ENCODE results near the gene NKX1-2. TPM values are rescaled to one million over a fixed set of nuclear protein-coding genes. Genes with fewer than 3 reads are reported as not detected.
A peak's percentile ranks its signal among the peaks of the same experiment; 100 is the strongest.

The NKX1-2 gene
- total and polyA plus RNA-seq, 2 donors from 2014 or later = not detected

DNA sequence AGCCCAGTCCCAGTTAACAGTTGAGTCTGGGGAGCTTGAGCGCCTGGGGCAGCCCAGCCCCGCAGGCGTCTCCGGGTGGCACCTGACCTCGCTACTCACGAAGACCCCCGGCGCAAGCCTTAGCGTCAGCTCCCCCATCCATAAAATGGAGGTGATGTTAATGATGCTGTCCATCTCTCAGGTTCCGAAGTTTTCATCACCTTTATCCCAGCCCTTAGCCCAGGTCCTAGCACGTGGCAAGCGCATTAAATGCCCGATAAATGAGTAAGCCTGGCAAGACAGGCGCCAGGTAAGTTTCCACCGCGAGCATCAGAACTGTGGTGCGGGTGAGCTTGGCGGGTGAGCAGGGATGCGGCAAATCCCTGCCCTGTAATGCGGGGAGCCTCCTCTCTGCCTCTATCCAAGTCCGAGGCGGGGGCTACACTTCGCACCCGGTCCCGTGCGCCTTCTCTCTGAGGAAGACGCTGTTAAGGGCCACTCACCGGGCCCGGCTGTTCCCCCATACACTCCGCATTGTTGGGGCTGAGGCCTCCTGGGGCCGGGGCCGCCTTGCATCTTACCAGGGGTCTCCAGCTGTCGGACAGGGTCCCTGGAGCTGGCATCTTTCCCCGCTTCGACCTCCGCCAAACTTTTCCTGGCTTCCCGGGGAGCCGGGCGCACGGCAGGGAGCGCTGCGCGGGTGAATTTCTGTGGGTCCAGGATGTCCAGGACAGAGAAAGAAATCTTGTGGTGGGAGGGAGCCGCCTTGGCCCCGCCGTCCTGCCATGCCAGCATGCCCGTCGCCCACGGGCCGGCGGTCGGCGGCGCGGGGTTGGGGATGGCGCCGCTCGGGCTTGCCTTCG lies 444 bp downstream of the NKX1-2 start:
- TF ChIP-seq, protein P1, sequence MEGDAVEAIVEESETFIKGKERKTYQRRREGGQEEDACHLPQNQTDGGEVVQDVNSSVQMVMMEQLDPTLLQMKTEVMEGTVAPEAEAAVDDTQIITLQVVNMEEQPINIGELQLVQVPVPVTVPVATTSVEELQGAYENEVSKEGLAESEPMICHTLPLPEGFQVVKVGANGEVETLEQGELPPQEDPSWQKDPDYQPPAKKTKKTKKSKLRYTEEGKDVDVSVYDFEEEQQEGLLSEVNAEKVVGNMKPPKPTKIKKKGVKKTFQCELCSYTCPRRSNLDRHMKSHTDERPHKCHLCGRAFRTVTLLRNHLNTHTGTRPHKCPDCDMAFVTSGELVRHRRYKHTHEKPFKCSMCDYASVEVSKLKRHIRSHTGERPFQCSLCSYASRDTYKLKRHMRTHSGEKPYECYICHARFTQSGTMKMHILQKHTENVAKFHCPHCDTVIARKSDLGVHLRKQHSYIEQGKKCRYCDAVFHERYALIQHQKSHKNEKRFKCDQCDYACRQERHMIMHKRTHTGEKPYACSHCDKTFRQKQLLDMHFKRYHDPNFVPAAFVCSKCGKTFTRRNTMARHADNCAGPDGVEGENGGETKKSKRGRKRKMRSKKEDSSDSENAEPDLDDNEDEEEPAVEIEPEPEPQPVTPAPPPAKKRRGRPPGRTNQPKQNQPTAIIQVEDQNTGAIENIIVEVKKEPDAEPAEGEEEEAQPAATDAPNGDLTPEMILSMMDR (IDR thresholded peaks at IDR 0.05; ENCODE audit: borderline replicate concordance, extremely low read depth, insufficient read depth) = no peak
- no peaks in the 10 kb centered on the region for H3K9me3 ChIP-seq (ENCODE audit: control insufficient read depth in 2 of 3, insufficient read depth in 1 of 3, low read length in 3 of 3)
- no peaks in the 10 kb centered on the region for H3K36me3 ChIP-seq (ENCODE audit: control insufficient read depth in 2 of 3, insufficient read depth in 3 of 3, low read length in 3 of 3)
- no peak overlapping the region for H3K4me3 ChIP-seq (ENCODE audit: low read length in 3 of 3)
- DNase-seq = no peak
- H3K4me1 ChIP-seq (ENCODE audit: control insufficient read depth in 2 of 3, insufficient read depth in 2 of 3, low read depth in 1 of 3, low read length in 3 of 3) = peaks cover 0 to 5% (median 0%) of the 10 kb centered on the region in 3 donors
- intact Hi-C loops (cut with DNase I) = no loop called here
- FAIRE-seq = no peak
- H3K27ac ChIP-seq (ENCODE audit: low read depth in 2 of 2, low read length in 2 of 2) = no peak overlapping the region
- no peak overlapping the region for H3K9ac ChIP-seq (ENCODE audit: low read length in 3 of 3)
- H3K27me3 ChIP-seq (ENCODE audit: control insufficient read depth, insufficient read depth, low read length) = peaks cover 51% of the 10 kb centered on the region

DNA sequence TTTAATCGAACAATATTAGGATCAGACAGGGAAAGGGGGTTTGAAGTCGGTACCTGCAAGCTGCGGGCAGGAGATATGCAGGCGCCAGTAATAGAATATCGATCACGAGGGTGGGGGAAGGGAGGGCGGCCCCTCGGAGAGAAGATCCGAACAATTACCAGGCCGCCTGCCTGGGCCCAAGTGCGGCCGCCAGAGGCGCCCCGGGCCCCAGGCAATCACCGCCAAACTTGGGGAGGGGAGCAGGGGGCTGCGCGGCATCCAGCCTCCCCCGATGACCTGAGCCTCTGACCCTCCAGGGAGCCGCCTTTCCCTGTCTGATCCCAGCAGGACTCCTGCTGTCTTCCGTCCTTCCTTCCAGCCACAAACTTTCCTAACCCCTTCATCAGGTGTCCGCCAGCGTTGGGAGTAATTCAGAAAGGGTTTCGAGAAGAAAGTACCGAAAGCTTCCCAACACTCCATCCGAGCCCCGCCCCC lies 1.1 kb downstream of the NKX1-2 start:
- intact Hi-C loops (cut with DNase I) = no loop called here
- H3K36me3 ChIP-seq (ENCODE audit: control insufficient read depth in 2 of 3, insufficient read depth in 3 of 3, low read length in 3 of 3) = no peaks in the 10 kb centered on the region
- TF ChIP-seq, protein P1 (IDR thresholded peaks at IDR 0.05; ENCODE audit: borderline replicate concordance, extremely low read depth, insufficient read depth) = no peak
- peaks cover 0 to 5% (median 0%) of the 10 kb centered on the region in 3 donors for H3K4me1 ChIP-seq (ENCODE audit: control insufficient read depth in 2 of 3, insufficient read depth in 2 of 3, low read depth in 1 of 3, low read length in 3 of 3)
- no peak overlapping the region for H3K27ac ChIP-seq (ENCODE audit: low read depth in 2 of 2, low read length in 2 of 2)
- no peak overlapping the region for H3K9ac ChIP-seq (ENCODE audit: low read length in 3 of 3)
- no peak for DNase-seq
- FAIRE-seq = no peak
- H3K27me3 ChIP-seq (ENCODE audit: control insufficient read depth, insufficient read depth, low read length) = peaks cover 48% of the 10 kb centered on the region
- no peaks in the 10 kb centered on the region for H3K9me3 ChIP-seq (ENCODE audit: control insufficient read depth in 2 of 3, insufficient read depth in 1 of 3, low read length in 3 of 3)
- no peak overlapping the region for H3K4me3 ChIP-seq (ENCODE audit: low read length in 3 of 3)

DNA sequence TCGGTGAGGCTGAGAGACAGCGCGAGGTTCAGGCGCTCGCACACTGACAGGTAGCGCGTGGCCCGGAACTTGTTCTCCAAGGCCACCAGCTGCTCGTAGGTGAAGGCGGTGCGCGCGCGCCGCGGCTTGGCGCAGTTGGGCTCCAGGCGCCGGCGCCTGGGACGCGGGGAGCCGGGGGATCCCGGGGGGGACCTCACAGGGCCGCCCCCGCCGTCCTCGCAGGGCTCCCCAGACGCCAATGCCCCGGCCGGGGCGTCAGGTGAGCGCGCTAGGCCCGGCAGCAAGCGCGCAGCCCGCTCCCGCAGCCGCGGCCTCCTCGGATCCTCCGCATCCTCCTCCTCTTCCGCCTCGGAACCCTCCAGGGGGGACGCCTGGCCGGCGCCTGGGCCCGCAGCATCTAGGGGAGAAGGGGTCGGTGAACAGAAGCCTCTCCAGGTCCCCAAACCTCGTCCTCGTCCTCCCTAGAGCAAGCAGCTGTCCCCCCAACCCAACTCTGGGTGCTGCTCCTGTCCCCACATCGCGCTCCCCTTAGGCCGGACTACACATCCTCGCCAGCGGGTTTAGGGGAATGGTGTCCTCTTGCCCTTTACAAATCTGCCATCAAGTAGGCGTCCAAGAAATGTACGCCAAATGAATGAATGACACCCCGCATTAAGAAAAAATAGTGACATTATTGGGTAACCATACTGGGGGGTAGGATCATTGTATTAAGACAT lies 1.9 kb downstream of the NKX1-2 start:
- Histone ChIP-seq H3K36me3 (ENCODE audit: control insufficient read depth in 2 of 3, insufficient read depth in 3 of 3, low read length in 3 of 3) (no peaks in the 10 kb centered on the region), H3K4me1 (ENCODE audit: control insufficient read depth in 2 of 3, insufficient read depth in 2 of 3, low read depth in 1 of 3, low read length in 3 of 3) (peaks cover 0 to 5% (median 0%) of the 10 kb centered on the region in 3 donors), H3K9me3 (ENCODE audit: control insufficient read depth in 2 of 3, insufficient read depth in 1 of 3, low read length in 3 of 3) (no peaks in the 10 kb centered on the region), H3K27me3 (ENCODE audit: control insufficient read depth, insufficient read depth, low read length) (peaks cover 48% of the 10 kb centered on the region), H3K27ac (ENCODE audit: low read depth in 2 of 2, low read length in 2 of 2) (no peak overlapping the region), H3K4me3 (ENCODE audit: low read length in 3 of 3) (no peak overlapping the region), H3K9ac (ENCODE audit: low read length in 3 of 3) (no peak overlapping the region)
- DNase-seq (peak in 2 of 5 donors; percentile 45 to 63), FAIRE-seq (no peak)
- TF ChIP-seq, protein P1 (IDR thresholded peaks at IDR 0.05; ENCODE audit: borderline replicate concordance, extremely low read depth, insufficient read depth) = no peak
- intact Hi-C loops (cut with DNase I) = no loop called here
